H54 (cell line): ENCODE measurements around the gene EIF4A3.
A peak's percentile ranks its signal among the peaks of the same experiment; 100 is the strongest.

ENCODE experiments used
- DNase-seq: peaks from one replicate; pipeline ENCODE4 v3.0.0; 2011; ENCODE audit warnings: low spot score, mixed read lengths; ENCODE audit not compliant: insufficient read length
- FAIRE-seq: peaks from 3 replicates; lab custom pipeline; 2011; peaks lifted over from hg19 to GRCh38; lab: Jason Lieb, UNC
- POLR2A ChIP-seq: IDR thresholded peaks from 2 replicates; pipeline ENCODE4 v1.6.1; 2011; ENCODE audit warnings: low read depth, mild to moderate bottlenecking, low read length

Gene EIF4A3

GRCh38 chr17:80147035-80147822, at the start of gene EIF4A3:
TSS of gene EIF4A3 (minus strand) at chr17:80147128. CDS start at chr17:80146961, 167 bp downstream.
- no peak for FAIRE-seq
- TF ChIP-seq POLR2A: no peak; the same call in 1 of the 2 replicates
- peak; percentile 94 for DNase-seq

- DNase-seq: no peak
- no peak for FAIRE-seq
- no peak for TF ChIP-seq POLR2A
Observed at GRCh38 chr17:80196652-80197051, 49.7 kb upstream of the EIF4A3 start.

DNA sequence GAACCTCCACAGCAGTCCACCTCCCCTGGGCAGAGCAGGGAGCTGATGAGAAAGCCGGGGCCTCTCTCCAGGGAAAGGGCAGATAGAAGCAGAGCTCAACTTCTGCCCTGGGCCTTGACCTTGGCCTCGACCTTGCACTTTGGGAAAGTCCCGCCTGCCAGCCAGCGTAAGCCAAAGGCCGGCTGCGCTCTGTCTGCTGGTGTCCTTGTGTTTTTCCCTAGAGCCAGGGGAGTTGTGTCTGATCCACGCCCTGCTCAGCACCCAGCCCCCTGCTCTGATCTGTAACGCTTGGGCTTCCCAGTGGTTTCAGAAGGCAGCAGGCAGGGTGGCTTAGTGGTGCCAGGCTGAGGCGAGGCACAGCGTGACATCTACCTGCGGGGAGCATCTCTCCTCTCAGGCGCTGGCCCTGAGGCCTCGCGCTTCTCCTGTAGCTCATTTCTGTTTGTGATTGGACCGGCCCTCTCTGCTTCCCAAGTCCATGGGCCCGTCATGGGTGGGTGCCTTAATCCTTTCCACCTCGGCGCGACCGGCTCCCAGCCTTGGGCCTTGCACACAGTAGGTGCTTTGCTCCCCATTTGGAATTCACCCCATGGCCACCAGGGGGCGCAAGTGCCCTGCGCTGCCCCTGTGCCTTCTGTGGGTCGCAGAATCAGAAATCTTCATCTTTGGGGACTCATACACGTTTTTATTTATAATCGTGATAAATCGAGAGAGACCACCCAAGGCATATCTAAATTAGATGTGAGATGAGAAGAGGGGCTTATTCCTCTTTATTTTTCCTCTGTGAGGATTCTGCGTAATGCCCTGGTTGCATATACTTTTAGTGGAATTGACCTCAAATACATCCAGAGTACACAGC, 49.0 kb upstream of the EIF4A3 start:
- peak; percentile 27 for DNase-seq
- no peak for TF ChIP-seq POLR2A
- FAIRE-seq: no peak

DNA sequence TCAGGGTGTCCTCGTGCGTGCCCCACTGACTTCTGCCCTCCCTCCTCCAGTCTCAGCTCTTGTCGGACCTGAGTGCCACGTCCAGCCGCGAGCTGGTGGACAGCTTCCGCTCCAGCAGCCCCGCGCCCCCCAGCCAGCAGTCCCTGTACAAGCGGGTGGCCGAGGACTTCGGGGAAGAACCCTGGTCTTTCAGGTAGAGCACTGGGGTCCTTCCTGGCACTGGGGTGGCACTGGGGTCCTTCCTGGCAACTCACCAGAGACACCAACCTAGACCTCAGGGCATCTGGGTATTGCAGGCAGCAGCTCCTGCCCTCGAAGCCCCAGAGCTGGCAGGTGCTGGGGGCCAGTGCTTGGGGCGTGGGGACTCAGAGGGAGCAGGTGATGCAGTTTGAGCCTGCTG, 48.2 kb upstream of the EIF4A3 start:
- no peak for FAIRE-seq
- TF ChIP-seq POLR2A: no peak
- no peak for DNase-seq

DNA sequence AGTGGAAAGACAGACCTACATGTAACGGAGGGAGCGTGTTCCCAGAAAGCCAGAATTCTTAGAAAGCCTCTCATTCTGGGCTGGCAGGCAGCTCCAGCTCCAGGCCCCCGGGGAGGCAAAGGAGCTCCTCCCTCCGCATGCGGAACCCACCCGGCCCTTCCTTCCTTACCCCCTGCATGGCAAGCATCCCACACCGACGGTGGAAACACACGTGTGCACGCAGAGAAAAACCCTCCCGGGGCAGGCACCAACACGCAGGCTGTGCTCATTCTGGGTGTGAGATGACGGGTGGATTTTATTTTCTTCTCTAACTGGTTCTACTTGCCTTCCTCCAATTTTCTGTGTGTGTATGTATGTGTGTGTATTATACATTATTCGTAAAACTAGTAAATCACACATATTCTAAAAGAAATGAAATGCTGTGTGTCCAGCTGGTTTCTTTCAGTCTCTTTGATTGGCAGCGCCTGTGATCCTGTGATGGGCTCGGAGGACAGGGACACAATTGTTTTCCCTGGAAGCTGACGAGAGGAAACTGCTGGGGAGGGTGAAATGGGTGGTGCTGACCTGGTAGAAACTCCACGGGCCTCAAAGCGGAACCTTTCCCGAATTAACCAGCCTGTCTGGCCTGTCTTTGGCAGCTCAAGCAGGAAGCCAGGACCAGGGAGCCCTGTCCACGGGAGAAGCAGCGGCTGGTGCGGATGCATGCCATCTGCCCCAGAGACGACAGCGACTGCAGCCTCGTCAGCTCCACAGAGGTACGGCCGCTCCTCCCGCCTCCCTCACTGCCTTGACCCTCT, 45.1 kb upstream of the EIF4A3 start:
- TF ChIP-seq POLR2A: no peak
- DNase-seq (no peak), FAIRE-seq (no peak)

GRCh38 chr17:80191192-80191591, 44.3 kb upstream of the EIF4A3 start:
- no peak for FAIRE-seq
- no peak for TF ChIP-seq POLR2A

GRCh38 chr17:80190716-80191115, 43.8 kb upstream of the EIF4A3 start:
- no peak for DNase-seq
- FAIRE-seq: no peak
- TF ChIP-seq POLR2A: no peak

More at GRCh38 chr17:80191192-80191591, 44.3 kb upstream of the EIF4A3 start:
- DNase-seq: no peak

- TF ChIP-seq POLR2A: no peak
- no peak for FAIRE-seq
- no peak for DNase-seq
Observed at GRCh38 chr17:80189611-80190010, 42.7 kb upstream of the EIF4A3 start.

DNA sequence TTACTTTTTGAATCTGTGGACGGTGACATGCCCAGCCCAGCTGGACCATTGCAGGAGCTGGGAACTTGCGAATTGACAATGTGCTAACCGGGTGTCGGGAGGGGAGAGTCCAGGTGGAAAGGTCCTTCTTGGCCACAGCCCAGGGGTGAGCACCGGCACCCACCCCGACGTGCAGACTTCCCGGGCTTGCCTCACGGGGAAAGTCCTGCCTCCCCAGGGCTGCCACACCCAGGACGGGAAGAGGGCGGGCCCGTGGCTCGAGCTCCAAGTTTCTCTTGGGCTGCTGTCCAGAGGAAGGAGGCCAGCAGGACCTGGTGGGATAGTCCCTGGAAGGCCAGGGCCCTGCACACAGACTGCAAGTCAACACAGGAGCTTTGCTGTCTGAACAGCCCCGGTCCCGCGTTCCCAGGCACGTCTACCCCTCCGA, 40.6 kb upstream of the EIF4A3 start:
- no peak for FAIRE-seq
- TF ChIP-seq POLR2A: no peak

GRCh38 chr17:80187090-80187489, 40.2 kb upstream of the EIF4A3 start:
- no peak for TF ChIP-seq POLR2A
- FAIRE-seq (no peak), DNase-seq (no peak)

More for the DNA sequence above, 40.6 kb upstream of the EIF4A3 start:
- DNase-seq: no peak

DNA sequence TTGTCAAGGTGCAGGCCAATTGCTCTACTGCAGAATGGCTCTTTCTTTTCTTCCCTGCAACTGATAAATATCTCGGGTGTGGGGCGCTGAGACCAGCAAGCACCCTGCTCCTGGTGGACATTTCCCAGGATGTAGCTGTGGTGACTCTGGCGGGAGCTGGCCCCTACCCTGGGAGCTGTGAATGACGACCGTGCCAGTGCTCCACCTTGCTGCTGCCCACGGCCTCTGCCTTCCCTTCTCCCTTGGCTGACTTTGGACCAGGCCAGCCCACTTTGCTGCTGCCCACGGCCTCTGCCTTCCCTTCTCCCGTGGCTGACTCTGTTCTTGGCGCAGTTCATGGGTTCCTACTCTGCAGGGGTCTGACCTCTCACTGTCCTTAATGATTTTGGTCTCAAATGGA, 39.0 kb upstream of the EIF4A3 start:
- no peak for DNase-seq
- FAIRE-seq: no peak
- TF ChIP-seq POLR2A: no peak

- DNase-seq (no peak), FAIRE-seq (no peak)
- no peak for TF ChIP-seq POLR2A
Observed at GRCh38 chr17:80184423-80184714, 37.4 kb upstream of the EIF4A3 start.

GRCh38 chr17:80183581-80184422, 36.9 kb upstream of the EIF4A3 start:
- TF ChIP-seq POLR2A: no peak
- DNase-seq (no peak), FAIRE-seq (no peak)
